ENCODE measurements around the gene GSTA4.
A peak's percentile ranks its signal among the peaks of the same experiment; 100 is the strongest.
"Not testable (repeated sequence)": the region's sequence is repeated elsewhere in the genome, so short reads cannot be mapped to it uniquely, and the experiment has no call there.

GSTA4 gene

GRCh38 chr6:53011979-53012378 is 16.9 kb upstream of the GSTA4 start:
- no peak for DNase-seq

DNA sequence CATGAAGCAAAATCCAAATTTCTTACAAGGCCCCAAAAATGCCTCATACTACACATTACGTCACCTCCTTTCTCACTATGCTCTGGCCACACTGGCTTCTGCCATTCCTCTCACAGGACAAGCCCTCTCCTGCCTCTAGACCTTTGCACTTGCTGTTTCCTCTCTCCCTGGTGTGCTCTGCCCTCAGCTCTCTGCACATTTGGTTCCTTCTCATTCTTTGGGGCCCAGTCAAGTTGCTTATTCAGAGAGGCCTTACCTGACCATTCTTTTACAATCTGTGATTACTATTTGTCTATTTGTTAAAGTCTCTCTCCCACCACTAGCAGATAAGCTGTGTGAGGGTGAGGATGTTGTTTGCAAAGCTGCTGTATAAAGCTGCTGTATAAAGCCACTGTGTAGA is 15.4 kb upstream of the GSTA4 start:
- no peak for DNase-seq

- no peak for DNase-seq
These were observed 14.4 kb upstream of the GSTA4 start for GRCh38 chr6:53009511-53009910.

DNA sequence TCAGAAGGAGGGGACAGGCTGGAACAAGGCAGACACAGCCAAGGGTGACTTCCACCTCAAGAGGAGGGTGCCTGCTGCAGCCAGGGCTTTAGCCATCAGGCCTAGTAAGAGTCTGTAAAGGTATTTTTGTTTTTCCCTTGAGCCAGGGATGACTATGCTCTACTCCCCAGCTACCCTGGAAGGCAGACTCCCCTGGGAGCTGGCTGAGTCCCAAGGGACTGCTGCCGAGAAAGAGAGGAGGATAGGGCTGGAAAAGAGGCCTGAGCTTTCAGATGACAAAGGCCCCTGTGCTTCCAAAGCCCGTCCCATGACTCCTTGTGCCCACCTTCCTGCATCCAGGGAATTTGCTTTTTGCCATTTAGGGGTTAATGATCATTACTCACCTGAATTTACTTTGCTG is 14.0 kb upstream of the GSTA4 start:
- DNase-seq, result no peak

- not testable (repeated sequence) for DNase-seq
These were observed 13.2 kb upstream of the GSTA4 start for GRCh38 chr6:53008192-53008687.

DNA sequence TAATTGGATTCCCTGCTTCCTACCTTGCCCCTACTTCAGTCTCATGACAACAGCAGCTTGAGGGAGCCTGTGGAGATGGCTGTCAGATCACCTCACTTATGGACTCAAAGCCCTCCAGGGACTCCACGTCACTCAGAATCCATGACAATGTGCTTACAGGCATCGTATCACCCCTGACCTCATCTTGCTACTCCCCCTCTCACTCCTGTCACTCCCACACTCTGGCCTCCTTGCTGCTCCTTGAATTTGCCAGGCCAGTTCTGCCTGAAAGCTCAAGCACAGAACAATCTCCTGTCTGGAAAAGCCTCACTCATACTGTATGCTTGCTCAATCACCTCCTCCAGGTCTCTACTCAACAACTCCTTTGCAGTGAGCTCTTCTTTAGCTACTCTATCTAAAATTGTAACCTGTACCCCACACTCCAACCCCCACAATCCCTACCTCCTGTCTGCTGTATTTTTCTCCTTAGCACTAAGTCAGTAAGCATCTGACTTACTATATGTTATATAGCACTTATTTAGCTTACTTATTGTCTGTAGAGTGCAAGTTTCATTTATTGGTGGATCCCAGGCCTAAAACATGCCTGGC is 10.7 kb upstream of the GSTA4 start:
- DNase-seq, result no peak

- DNase-seq, result no peak
These were observed 4.4 kb upstream of the GSTA4 start for GRCh38 chr6:52999456-52999855.

GRCh38 chr6:52998603-52999002 is 3.5 kb upstream of the GSTA4 start:
- no peak for DNase-seq

GRCh38 chr6:52995913-52996645 is 995 bp upstream of the GSTA4 start:
- DNase-seq, result peak; percentile 88

DNA sequence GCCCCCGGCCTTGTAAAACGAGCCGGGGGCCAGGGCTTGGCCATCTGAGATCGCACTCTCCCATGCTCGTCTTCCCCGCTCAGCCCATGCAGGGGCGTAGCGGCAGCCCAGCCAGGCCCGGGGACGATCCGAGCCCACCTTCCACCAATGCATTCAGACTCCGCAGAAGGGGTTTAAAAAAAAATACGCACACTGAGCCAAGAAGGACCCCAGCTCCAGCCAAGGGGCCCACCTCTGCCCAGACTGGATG is 320 bp downstream of the GSTA4 start:
- no peak for DNase-seq

DNA sequence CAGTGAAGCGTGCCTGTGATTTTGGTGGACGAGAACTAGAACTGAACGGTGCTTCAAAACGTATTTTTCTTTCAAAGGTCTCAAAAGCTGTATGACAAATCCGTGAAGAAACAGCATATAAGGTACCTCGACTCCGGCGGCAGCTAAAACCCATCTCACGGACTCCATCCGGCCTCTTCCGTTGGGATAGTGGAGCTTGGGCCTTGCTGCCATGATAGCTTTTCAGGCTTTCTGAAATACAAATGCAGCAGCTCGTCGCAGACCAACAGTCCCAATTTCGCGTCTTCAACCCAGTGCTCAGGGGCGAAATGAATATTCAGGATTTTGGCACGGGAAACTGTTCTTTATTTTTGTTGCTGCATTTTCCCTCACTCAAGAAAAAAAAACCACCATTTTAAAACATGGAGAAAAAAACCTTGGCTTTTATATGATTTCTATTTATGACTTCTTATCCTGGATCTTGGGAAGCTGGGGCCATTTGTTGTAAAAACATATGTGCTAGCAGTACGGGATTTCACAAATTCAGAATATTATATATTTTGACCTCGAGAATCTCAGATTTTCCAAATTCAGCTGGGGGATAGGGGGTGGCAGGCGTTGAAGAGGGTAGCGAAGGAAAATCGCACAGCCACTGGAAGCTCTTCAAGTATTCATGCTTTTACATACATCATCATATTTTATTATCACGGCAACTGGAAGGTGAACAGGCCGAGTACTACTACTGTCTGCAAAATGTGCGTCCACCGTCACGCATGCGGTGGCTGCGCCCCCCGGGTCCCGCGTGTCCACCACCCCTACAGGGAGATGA is 849 bp downstream of the GSTA4 start:
- peak; percentile 54 for DNase-seq

- peak; percentile 53 for DNase-seq
These were observed 1.8 kb downstream of the GSTA4 start for GRCh38 chr6:52992980-52993920.

DNA sequence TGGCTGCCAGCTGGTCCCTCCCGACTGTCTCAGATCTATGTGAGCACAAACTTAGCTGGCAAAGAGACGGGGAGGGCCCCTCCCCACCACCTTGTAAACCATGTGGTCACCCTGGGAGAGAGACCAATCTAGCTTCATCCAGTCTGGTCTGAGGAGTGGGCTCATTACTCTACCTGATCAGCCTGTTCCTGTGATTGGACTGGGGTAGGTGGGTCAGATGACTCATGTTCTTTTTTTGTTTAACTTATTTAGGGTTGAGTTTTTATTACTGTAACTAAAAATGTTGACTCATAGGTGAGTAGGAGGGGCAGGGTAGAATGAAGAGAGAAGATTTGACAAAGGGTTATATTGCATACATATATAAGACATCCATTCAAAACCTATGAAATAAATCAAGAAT is 4.7 kb downstream of the GSTA4 start:
- peak; percentile 5 for DNase-seq

GRCh38 chr6:52985228-52985627 is 9.9 kb downstream of the GSTA4 start:
- DNase-seq, result no peak

GRCh38 chr6:52984247-52984646 is 10.8 kb downstream of the GSTA4 start:
- peak; percentile 5 for DNase-seq

DNA sequence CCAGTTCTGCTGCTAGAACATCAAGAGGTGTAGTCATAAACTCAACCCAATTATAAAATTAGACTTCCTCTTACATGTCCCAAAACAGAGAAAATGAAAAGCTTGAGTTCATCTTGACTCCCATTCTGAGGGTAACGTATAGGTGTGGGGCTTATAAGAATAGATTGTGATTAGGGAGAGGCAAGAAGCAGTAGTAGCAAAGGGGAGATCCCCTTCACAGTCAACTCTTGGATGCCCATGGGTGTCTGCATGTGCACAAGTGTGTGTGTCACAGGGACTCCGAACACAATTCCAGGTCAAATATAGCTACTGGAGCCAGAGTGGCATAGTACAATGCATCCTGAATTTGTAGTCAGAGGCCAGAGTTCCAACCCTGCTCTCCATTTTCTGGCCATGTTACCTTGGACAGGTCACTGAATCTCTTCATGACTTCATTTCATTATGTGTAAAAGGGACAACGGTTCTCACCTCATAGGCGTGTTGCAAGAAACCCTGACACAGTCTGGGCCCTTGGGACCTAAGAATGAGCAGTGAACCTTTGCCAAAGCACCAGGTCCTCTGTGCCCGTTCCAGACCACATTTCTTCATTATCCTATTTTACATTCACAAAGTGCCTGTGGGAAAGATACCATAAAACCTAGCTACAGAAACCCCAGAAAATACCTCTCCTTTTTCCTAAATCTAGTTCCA is 11.8 kb downstream of the GSTA4 start:
- DNase-seq, result no peak

- DNase-seq, result no peak
These were observed 12.4 kb downstream of the GSTA4 start for GRCh38 chr6:52982680-52983079.

GRCh38 chr6:52981222-52981900 is 13.7 kb downstream of the GSTA4 start:
- no peak for DNase-seq

- DNase-seq, result no peak
These were observed 18.5 kb downstream of the GSTA4 start for GRCh38 chr6:52976591-52977035.

GRCh38 chr6:52976149-52976548 is 18.9 kb downstream of the GSTA4 start:
- no peak for DNase-seq

DNA sequence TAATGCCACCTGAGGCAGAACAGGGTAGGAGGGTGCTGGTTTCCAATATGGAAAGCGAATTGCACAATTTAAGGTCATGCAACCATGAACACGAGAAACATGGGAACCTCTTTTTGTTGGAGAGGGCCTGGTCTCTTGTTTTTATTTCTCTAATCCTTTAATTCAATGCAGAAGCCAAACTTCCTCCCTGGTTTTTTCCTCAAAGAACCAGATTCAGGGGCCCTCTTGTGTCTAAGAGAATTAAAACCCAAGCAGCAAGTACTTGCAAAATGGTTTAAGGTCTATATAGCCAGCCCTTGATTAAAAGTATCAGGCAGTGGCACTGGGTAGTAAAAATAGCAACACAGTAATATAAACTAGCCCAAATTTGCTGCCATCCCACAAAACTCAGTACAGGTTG is 19.5 kb downstream of the GSTA4 start:
- peak; percentile 20 for DNase-seq
